OCI-LY1 (cell line): ENCODE measurements around the gene DENND1A.
"Not testable (repeated sequence)": the region's sequence is repeated elsewhere in the genome, so short reads cannot be mapped to it uniquely, and the experiment has no call there.

Source experiments
- H2AFZ ChIP-seq: fragments of 200-600 bp; sonication (generic), shearing (Covaris generic); 2 replicates; pipeline ENCODE4 v1.6.0; 2014; ENCODE audit warnings: antibody characterized with exemption, mild to moderate bottlenecking, low read length
- H3F3A ChIP-seq: fragments of 200-600 bp; sonication (generic), shearing (Covaris generic); 2 replicates; pipeline ENCODE4 v1.6.0; 2014; ENCODE audit warnings: mild to moderate bottlenecking, antibody characterized with exemption, low read length, moderate library complexity; ENCODE audit not compliant: insufficient read depth
- H3K27ac ChIP-seq: fragments of 200-600 bp; sonication (generic); 2 replicates; pipeline ENCODE4 v1.5.1; 2014; ENCODE audit warnings: low read length, mixed run types, mild to moderate bottlenecking, low read depth; ENCODE audit not compliant: poor library complexity, severe bottlenecking
- H3K27me3 ChIP-seq: fragments of 200-600 bp; sonication (generic); 2 replicates; pipeline ENCODE4 v1.6.0; 2014; ENCODE audit warnings: antibody characterized with exemption, mild to moderate bottlenecking, low read length, moderate library complexity; ENCODE audit not compliant: insufficient read depth
- H3K36me3 ChIP-seq: fragments of 200-600 bp; sonication (generic); 2 replicates; pipeline ENCODE4 v1.6.1; 2014; ENCODE audit warnings: mild to moderate bottlenecking, antibody characterized with exemption, low read length, moderate library complexity, mixed read lengths; ENCODE audit not compliant: insufficient read depth
- H3K4me1 ChIP-seq: fragments of 200-600 bp; sonication (generic); 2 replicates; pipeline ENCODE4 v1.5.1; 2014; ENCODE audit warnings: mild to moderate bottlenecking, low read length, moderate library complexity; ENCODE audit not compliant: insufficient read depth, severe bottlenecking
- H3K4me2 ChIP-seq: fragments of 200-600 bp; sonication (generic), shearing (Covaris generic); 2 replicates; pipeline ENCODE4 v1.6.1; 2014; ENCODE audit warnings: low read length
- H3K4me3 ChIP-seq: fragments of 200-600 bp; sonication (generic); 2 replicates; pipeline ENCODE4 v1.5.1; 2014; ENCODE audit warnings: low read length, low read depth, mild to moderate bottlenecking, mixed read lengths; ENCODE audit not compliant: poor library complexity, severe bottlenecking
- H3K79me2 ChIP-seq: fragments of 200-600 bp; shearing (Covaris generic); 2 replicates; pipeline ENCODE4 v1.6.1; 2016; ENCODE audit warnings: mixed run types, low read length, mixed read lengths; ENCODE audit not compliant: insufficient read depth
- H3K9ac ChIP-seq: fragments of 200-600 bp; sonication (generic), shearing (Covaris generic); 2 replicates; pipeline ENCODE4 v1.6.1; 2014; ENCODE audit warnings: mild to moderate bottlenecking, low read length, mixed read lengths
- H3K9me2 ChIP-seq: fragments of 200-600 bp; sonication (generic), shearing (Covaris generic); 2 replicates; pipeline ENCODE4 v1.6.1; 2014; ENCODE audit warnings: low read depth, mild to moderate bottlenecking, low read length, mixed read lengths
- H3K9me3 ChIP-seq: fragments of 200-600 bp; shearing (Covaris generic); 2 replicates; pipeline ENCODE4 v1.6.1; 2014; ENCODE audit warnings: low read length, mixed read lengths
- H4K20me1 ChIP-seq: fragments of 200-600 bp; sonication (generic), shearing (Covaris generic); 2 replicates; pipeline ENCODE4 v1.6.0; 2016; ENCODE audit warnings: mild to moderate bottlenecking, low read length; ENCODE audit not compliant: insufficient read depth
- CTCF ChIP-seq: fragments of 200-600 bp; sonication (generic), shearing (Covaris generic); IDR thresholded peaks from 2 replicates; pipeline ENCODE4 v1.5.1; 2017; ENCODE audit warnings: mild to moderate bottlenecking, antibody characterized with exemption, low read length, moderate library complexity, mixed read lengths
- EZH2 ChIP-seq: fragments of 200-600 bp; sonication (generic), shearing (Covaris generic); IDR thresholded peaks from 2 replicates; pipeline ENCODE4 v1.8.0; 2017; ENCODE audit warnings: borderline replicate concordance, mixed run types, mild to moderate bottlenecking, antibody characterized with exemption, low read length, moderate library complexity, mixed read lengths

DENND1A gene

GRCh38 chr9:123735376-123735775, 194.6 kb downstream of the DENND1A start:
- Histone ChIP-seq H3K4me1 (no peaks in the 10 kb centered on the region), H3K9ac (no peak overlapping the region), H3K4me3 (no peak overlapping the region), H3F3A (no peaks in the 10 kb centered on the region), H3K79me2 (no peaks in the 10 kb centered on the region), H3K9me2 (no peaks in the 10 kb centered on the region), H2AFZ (no peak overlapping the region), H3K36me3 (no peaks in the 10 kb centered on the region), H3K27ac (no peak overlapping the region), H3K4me2 (no peak overlapping the region), H3K27me3 (no peaks in the 10 kb centered on the region), H4K20me1 (no peaks in the 10 kb centered on the region), H3K9me3 (no peaks in the 10 kb centered on the region)
- TF ChIP-seq CTCF: no peak
- no peak for TF ChIP-seq EZH2

DNA sequence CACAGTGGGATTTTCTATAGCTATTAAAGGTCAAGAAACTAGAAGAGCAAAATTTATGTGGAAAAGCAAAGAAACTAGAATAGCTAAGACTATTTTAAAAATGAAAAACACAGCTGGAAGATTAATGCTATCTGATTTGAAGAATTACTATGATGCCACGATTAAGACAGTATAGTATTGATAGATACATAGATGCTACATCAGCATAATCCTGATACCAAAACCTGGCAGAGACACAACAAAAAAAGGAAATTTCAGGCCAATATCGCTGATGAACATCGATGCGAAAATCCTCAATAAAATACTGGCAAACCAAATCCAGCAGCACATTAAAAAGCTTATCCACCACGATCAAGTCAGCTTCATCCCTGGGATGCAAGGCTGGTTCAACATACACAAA, 201.4 kb downstream of the DENND1A start:
- not testable (repeated sequence) for H3K9me3 ChIP-seq, H4K20me1 ChIP-seq, H3K27ac ChIP-seq, H3K4me3 ChIP-seq, H3K4me2 ChIP-seq, H3K36me3 ChIP-seq, H3K79me2 ChIP-seq, H3K9me2 ChIP-seq, H2AFZ ChIP-seq, H3K9ac ChIP-seq, H3F3A ChIP-seq, H3K27me3 ChIP-seq
- H3K4me1 ChIP-seq: peaks cover 19% of the 10 kb centered on the region

DNA sequence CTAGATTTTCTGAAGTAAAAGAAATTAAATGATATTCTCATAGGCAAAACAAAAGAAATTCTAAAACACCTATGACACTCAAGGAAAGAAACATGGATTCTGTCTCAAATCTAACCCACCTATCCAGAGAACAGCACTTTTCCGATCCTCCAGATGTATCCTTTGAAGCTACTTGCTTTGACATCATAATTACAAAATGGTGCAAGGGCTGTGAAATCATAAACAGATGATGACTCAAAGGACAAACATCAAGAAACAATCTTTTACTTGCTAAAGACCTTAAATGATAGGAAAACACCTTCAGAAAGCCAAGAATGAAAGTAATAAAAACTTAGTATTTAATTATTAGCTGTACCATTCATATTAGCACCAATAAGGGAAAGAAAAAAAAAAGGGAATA, 202.6 kb downstream of the DENND1A start:
- Histone ChIP-seq H3K36me3 (no peaks in the 10 kb centered on the region), H3K4me1 (peaks cover 19% of the 10 kb centered on the region)
- TF ChIP-seq EZH2 (no peak), CTCF (no peak)

GRCh38 chr9:123725389-123725788, 204.5 kb downstream of the DENND1A start:
- no peak overlapping the region; the same call in 1 of the 2 replicates for H3K4me2 ChIP-seq
- no peak overlapping the region; the same call in 1 of the 2 replicates for H3K9ac ChIP-seq
- TF ChIP-seq CTCF (no peak), EZH2 (no peak)

More for the DNA sequence above, 202.6 kb downstream of the DENND1A start:
- Histone ChIP-seq H3K79me2 (no peaks in the 10 kb centered on the region), H3K4me2 (no peak overlapping the region), H3K27me3 (no peaks in the 10 kb centered on the region), H3K27ac (no peak overlapping the region), H3K9me2 (no peaks in the 10 kb centered on the region), H2AFZ (no peak overlapping the region), H3K9ac (no peak overlapping the region), H4K20me1 (no peaks in the 10 kb centered on the region), H3K4me3 (no peak overlapping the region), H3K9me3 (no peaks in the 10 kb centered on the region), H3F3A (no peaks in the 10 kb centered on the region)

More at GRCh38 chr9:123725389-123725788, 204.5 kb downstream of the DENND1A start:
- Histone ChIP-seq H3F3A (no peaks in the 10 kb centered on the region), H3K4me3 (no peak overlapping the region), H3K9me3 (no peaks in the 10 kb centered on the region; the same call in 1 of the 2 replicates), H2AFZ (no peak overlapping the region), H4K20me1 (no peaks in the 10 kb centered on the region), H3K36me3 (no peaks in the 10 kb centered on the region), H3K27ac (no peak overlapping the region), H3K79me2 (no peaks in the 10 kb centered on the region), H3K27me3 (no peaks in the 10 kb centered on the region), H3K4me1 (peaks cover 19% of the 10 kb centered on the region), H3K9me2 (no peaks in the 10 kb centered on the region)
